ENCODE measurements around the gene CENPE.

The CENPE gene

GRCh38 chr4:103129174-103129573 lies 69.0 kb downstream of the CENPE start:
- Histone ChIP-seq H3K27ac (no peak overlapping the region), H3K4me3 (no peak overlapping the region)
- no peak for TF ChIP-seq CTCF (IDR thresholded peaks at IDR 0.05)
- DNase-seq (ENCODE audit: low spot score), result no peak

GRCh38 chr4:103126126-103126525 lies 72.0 kb downstream of the CENPE start:
- Histone ChIP-seq H3K27ac (no peak overlapping the region), H3K4me3 (no peak overlapping the region)
- no peak for TF ChIP-seq CTCF (IDR thresholded peaks at IDR 0.05)
- no peak for DNase-seq (ENCODE audit: low spot score)

GRCh38 chr4:103123114-103123513 lies 75.0 kb downstream of the CENPE start:
- Histone ChIP-seq H3K27ac (no peak overlapping the region), H3K4me3 (no peak overlapping the region)
- TF ChIP-seq CTCF (IDR thresholded peaks at IDR 0.05), result no peak
- no peak for DNase-seq (ENCODE audit: low spot score)

- no peak overlapping the region for H3K4me3 ChIP-seq
- DNase-seq (ENCODE audit: low spot score), result no peak
- TF ChIP-seq CTCF (IDR thresholded peaks at IDR 0.05), result no peak
These were observed 80.0 kb downstream of the CENPE start for GRCh38 chr4:103118166-103118565.

GRCh38 chr4:103111598-103111997 lies 86.5 kb downstream of the CENPE start:
- no peak for DNase-seq (ENCODE audit: low spot score)
- H3K27ac ChIP-seq, result no peak overlapping the region
- H3K4me3 ChIP-seq, result no peak overlapping the region
- no peak for TF ChIP-seq CTCF (IDR thresholded peaks at IDR 0.05)

More at GRCh38 chr4:103118166-103118565, 80.0 kb downstream of the CENPE start:
- H3K27ac ChIP-seq, result no peak overlapping the region

- Histone ChIP-seq H3K4me3 (no peak overlapping the region), H3K27ac (no peak overlapping the region)
- no peak for DNase-seq (ENCODE audit: low spot score)
- TF ChIP-seq CTCF (IDR thresholded peaks at IDR 0.05), result no peak
These were observed 89.6 kb downstream of the CENPE start for GRCh38 chr4:103108542-103108941.

GRCh38 chr4:103105558-103106356 lies 92.4 kb downstream of the CENPE start:
- no peak for TF ChIP-seq CTCF (IDR thresholded peaks at IDR 0.05)
- DNase-seq (ENCODE audit: low spot score), result no peak
- no peak overlapping the region for H3K27ac ChIP-seq
- H3K4me3 ChIP-seq, result no peak overlapping the region

Data from coronary artery (tissue), 2 donors.